ENCODE data around the gene RAB3D. TPM values are rescaled to one million over a fixed set of nuclear protein-coding genes. Genes with fewer than 3 reads are reported as not detected.

RAB3D gene
- total and polyA plus RNA-seq, 2 of the 4 experiments (the other 2 are of a cell fraction), result 4.8 to 5.5 TPM

DNA sequence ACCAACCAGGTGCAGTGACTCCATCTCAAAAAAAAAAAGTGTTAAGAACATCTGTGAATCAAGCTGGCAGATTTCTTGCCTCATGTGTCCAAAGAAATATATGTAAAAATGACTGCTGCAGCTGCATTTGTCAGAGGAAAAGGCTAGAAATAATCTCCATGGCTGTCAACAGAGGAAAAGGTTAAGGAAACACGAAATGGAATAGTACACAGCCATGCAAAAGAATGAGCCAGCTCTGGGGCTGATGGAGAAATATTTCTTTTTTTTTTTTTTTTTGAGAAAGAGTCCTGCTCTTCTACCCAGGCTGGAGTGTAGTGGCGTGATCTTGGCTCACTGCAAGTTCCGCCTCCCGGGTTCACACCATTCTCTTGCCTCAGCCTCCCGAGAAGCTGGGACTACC lies 6.6 kb downstream of the RAB3D start:
- in situ Hi-C loops (cut with MboI; ENCODE audit: low sequenced_read_pairs), result no loop called here

More for the DNA sequence above, 6.6 kb downstream of the RAB3D start:
- Histone ChIP-seq H4K5ac (ENCODE audit: low read depth, low read length) (no peak overlapping the region), H4K91ac (ENCODE audit: insufficient read depth, low read depth, low read length) (no peak overlapping the region), H3K4ac (ENCODE audit: low read depth, low read length) (no peak overlapping the region), H2BK120ac (ENCODE audit: low read depth, low read length) (no peak overlapping the region), H3K27me3 (ENCODE audit: control insufficient read depth, insufficient read depth, low read length) (no peaks in the 10 kb centered on the region), H3K18ac (ENCODE audit: low read depth, low read length) (no peak overlapping the region), H3K4me1 (ENCODE audit: control insufficient read depth, insufficient read depth, low read length) (no peaks in the 10 kb centered on the region), H3K4me2 (ENCODE audit: low read depth, low read length) (no peak overlapping the region), H2AK5ac (ENCODE audit: low read depth, low read length) (no peak overlapping the region), H3K9me1 (ENCODE audit: insufficient read depth, low read length) (0 out of 2 replicates have a peak, but pooled peaks cover 3% of the 10 kb centered on the region), H2BK15ac (ENCODE audit: low read depth, low read length) (no peak overlapping the region), H2AFZ (replicated peaks; ENCODE audit: low read length, poor library complexity) (no peak overlapping the region), H3K14ac (replicated peaks; ENCODE audit: low read depth, low read length) (no peak overlapping the region), H3K27ac (ENCODE audit: insufficient read depth, low read length) (no peak overlapping the region), H3K56ac (ENCODE audit: extremely low read depth, insufficient read depth, low read length) (no peak overlapping the region), H4K8ac (ENCODE audit: low read depth in 2 of 2, low read length in 2 of 2) (no peak overlapping the region), H2AK9ac (replicated peaks; ENCODE audit: low read depth, low read length, poor library complexity) (no peak overlapping the region), H3K79me1 (ENCODE audit: low read depth in 1 of 2, low read length in 2 of 2) (no peaks in the 10 kb centered on the region), H3K4me3 (ENCODE audit: insufficient read depth, low read depth, low read length) (no peak overlapping the region), H3K36me3 (ENCODE audit: control insufficient read depth, insufficient read depth, low read length) (peaks cover 23% of the 10 kb centered on the region), H2BK20ac (ENCODE audit: low read depth, low read length) (no peak overlapping the region), H3K9me3 (ENCODE audit: control insufficient read depth, insufficient read depth, low read length) (no peaks in the 10 kb centered on the region), H4K20me1 (ENCODE audit: insufficient read depth, low read length) (no peaks in the 10 kb centered on the region), H3K9ac (ENCODE audit: low read depth, low read length) (no peak overlapping the region), H3K23ac (ENCODE audit: low read depth, low read length) (no peak overlapping the region), H2BK5ac (ENCODE audit: low read depth, low read length, poor library complexity, severe bottlenecking) (no peak overlapping the region)
- TF ChIP-seq BHLHE40 (IDR thresholded peaks at IDR 0.05; ENCODE audit: low read depth, low read length) (no peak), FOS (IDR thresholded peaks at IDR 0.05; ENCODE audit: low read depth, low read length) (no peak), RCOR1 (IDR thresholded peaks at IDR 0.05; ENCODE audit: insufficient replicate concordance, low read length) (no peak), RAD21 (IDR thresholded peaks at IDR 0.05; ENCODE audit: low read length) (no peak), RFX5 (IDR thresholded peaks at IDR 0.05; ENCODE audit: low read depth, low read length) (no peak), CEBPB (IDR thresholded peaks at IDR 0.05; ENCODE audit: low read depth, low read length) (no peak), POLR2A (IDR thresholded peaks at IDR 0.05; ENCODE audit: low read depth, low read length) (no peak), MAZ (IDR thresholded peaks at IDR 0.05; ENCODE audit: borderline replicate concordance, low read depth, low read length) (no peak), SMC3 (IDR thresholded peaks at IDR 0.05; ENCODE audit: low read depth, low read length) (no peak), MXI1 (IDR thresholded peaks at IDR 0.05; ENCODE audit: borderline replicate concordance, low read depth, low read length) (no peak), NFE2L2 (IDR thresholded peaks at IDR 0.05; ENCODE audit: low read depth, low read length) (no peak), MAFK (IDR thresholded peaks at IDR 0.05; ENCODE audit: low read depth, low read length) (no peak), CHD1 (IDR thresholded peaks at IDR 0.05; ENCODE audit: low read depth, low read length) (no peak)
- TF ChIP-seq, protein P1, sequence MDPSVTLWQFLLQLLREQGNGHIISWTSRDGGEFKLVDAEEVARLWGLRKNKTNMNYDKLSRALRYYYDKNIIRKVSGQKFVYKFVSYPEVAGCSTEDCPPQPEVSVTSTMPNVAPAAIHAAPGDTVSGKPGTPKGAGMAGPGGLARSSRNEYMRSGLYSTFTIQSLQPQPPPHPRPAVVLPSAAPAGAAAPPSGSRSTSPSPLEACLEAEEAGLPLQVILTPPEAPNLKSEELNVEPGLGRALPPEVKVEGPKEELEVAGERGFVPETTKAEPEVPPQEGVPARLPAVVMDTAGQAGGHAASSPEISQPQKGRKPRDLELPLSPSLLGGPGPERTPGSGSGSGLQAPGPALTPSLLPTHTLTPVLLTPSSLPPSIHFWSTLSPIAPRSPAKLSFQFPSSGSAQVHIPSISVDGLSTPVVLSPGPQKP (IDR thresholded peaks at IDR 0.05; ENCODE audit: borderline replicate concordance, low read depth, low read length), result no peak
- TF ChIP-seq, protein P2, sequence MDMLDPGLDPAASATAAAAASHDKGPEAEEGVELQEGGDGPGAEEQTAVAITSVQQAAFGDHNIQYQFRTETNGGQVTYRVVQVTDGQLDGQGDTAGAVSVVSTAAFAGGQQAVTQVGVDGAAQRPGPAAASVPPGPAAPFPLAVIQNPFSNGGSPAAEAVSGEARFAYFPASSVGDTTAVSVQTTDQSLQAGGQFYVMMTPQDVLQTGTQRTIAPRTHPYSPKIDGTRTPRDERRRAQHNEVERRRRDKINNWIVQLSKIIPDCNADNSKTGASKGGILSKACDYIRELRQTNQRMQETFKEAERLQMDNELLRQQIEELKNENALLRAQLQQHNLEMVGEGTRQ (IDR thresholded peaks at IDR 0.05; ENCODE audit: low read depth, low read length), result no peak
- TF ChIP-seq, protein P3, sequence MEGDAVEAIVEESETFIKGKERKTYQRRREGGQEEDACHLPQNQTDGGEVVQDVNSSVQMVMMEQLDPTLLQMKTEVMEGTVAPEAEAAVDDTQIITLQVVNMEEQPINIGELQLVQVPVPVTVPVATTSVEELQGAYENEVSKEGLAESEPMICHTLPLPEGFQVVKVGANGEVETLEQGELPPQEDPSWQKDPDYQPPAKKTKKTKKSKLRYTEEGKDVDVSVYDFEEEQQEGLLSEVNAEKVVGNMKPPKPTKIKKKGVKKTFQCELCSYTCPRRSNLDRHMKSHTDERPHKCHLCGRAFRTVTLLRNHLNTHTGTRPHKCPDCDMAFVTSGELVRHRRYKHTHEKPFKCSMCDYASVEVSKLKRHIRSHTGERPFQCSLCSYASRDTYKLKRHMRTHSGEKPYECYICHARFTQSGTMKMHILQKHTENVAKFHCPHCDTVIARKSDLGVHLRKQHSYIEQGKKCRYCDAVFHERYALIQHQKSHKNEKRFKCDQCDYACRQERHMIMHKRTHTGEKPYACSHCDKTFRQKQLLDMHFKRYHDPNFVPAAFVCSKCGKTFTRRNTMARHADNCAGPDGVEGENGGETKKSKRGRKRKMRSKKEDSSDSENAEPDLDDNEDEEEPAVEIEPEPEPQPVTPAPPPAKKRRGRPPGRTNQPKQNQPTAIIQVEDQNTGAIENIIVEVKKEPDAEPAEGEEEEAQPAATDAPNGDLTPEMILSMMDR (conservative IDR thresholded peaks at IDR 0.05; ENCODE audit: low read depth, low read length), result no peak
- intact Hi-C loops (cut with micrococcal nuclease), result no loop called here
- DNase-seq (no peak), ATAC-seq (ENCODE audit: low read depth) (no peak)
- ChIA-PET CTCF (interaction anchor here (0.8 kb wide), 1 partner anchor 39 kb away, joined by 4 read pairs; no protein-coding TSS in a partner anchor), POLR2A (ENCODE audit: unreplicated experiment) (no interaction called here)
- no TSS peak for BruUV-seq (replicated peaks)
- WGBS, 2 experiments (ENCODE audit: extremely low coverage in 2 of 2, insufficient read length in 1 of 2), result no CpG with 5 or more reads among the region's 5 CpGs
- dilution Hi-C loops (cut with HindIII; ENCODE audit: low sequenced_read_pairs, unreplicated experiment), result no loop called here
